A549 (cell line): Measurements from ENCODE around the gene GPR61. TPM values are rescaled to one million over a fixed set of nuclear protein-coding genes. Genes with fewer than 3 reads are reported as not detected.

Experiments
- ATAC-seq, 2 experiments: fragments of 200-7000 bp in 1 of 2; fragments of >200 bp in 1 of 2; cut with Nextera tagmentation in 1 of 2; cut with Tn5 transposase in 1 of 2; 3 replicates each; pipeline versions ENCODE4 v1.8.0 to v1.9.1; 2018 to 2020; ENCODE audit warnings: mild to moderate bottlenecking in 1 of 2, moderate library complexity in 1 of 2
- CTCF ChIA-PET: fragments of 300-600 bp; sonication (Branson Sonifier 250); formaldehyde crosslinking; extraction: SDS; loops from one replicate; lab custom pipeline; 2021; ENCODE audit warnings: antibody characterized with exemption, inconsistent platforms; lab: Yijun Ruan, JAX
- POLR2A ChIA-PET: fragments of 350-600 bp; formaldehyde crosslinking; extraction: SDS; loops from one replicate; lab custom pipeline; 2021; ENCODE audit warnings: antibody characterized with exemption, inconsistent platforms; lab: Yijun Ruan, JAX
- DNase-seq, 2 experiments: peaks; one replicate each; pipeline versions ENCODE4 v3.0.0 to v3.0.0-alpha.2; 2011 to 2016; ENCODE audit warnings: low read depth in 1 of 2, low spot score in 1 of 2
- FAIRE-seq: peaks from 2 replicates; lab custom pipeline; 2011; peaks lifted over from hg19 to GRCh38; lab: Jason Lieb, UNC
- H3K27ac ChIP-seq, 2 experiments: fragments of >200 bp; sonication (Bioruptor Twin); formaldehyde crosslinking; 3 replicates each; pipeline ENCODE4 v1.5.1; 2016 to 2017
- H3K4me1 ChIP-seq: fragments of >200 bp; sonication (Bioruptor Twin); formaldehyde crosslinking; 3 replicates; pipeline ENCODE4 v1.6.1; 2016
- H3K4me2 ChIP-seq: fragments of >200 bp; sonication (Bioruptor Twin); formaldehyde crosslinking; 3 replicates; pipeline ENCODE4 v1.6.1; 2016
- H3K4me3 ChIP-seq: fragments of >200 bp; sonication (Bioruptor Twin); formaldehyde crosslinking; 3 replicates; pipeline ENCODE4 v1.5.1; 2016
- H3K9me3 ChIP-seq: fragments of >200 bp; sonication (Bioruptor Twin); formaldehyde crosslinking; 3 replicates; pipeline ENCODE4 v1.6.1; 2016
- CBX8 ChIP-seq: fragments of 200-600 bp; sonication (generic); IDR thresholded peaks from 2 replicates; pipeline ENCODE4 v1.6.1; 2016
- E2F6 ChIP-seq: IDR thresholded peaks from 2 replicates; pipeline ENCODE4 v1.6.1; 2012; ENCODE audit warnings: low read depth, borderline replicate concordance
- GATA3 ChIP-seq: IDR thresholded peaks from 2 replicates; pipeline ENCODE4 v1.6.1; 2012; ENCODE audit warnings: borderline replicate concordance
- HDAC2 ChIP-seq: fragments of 200-600 bp; sonication (generic); IDR thresholded peaks from 2 replicates; pipeline ENCODE4 v1.6.1; 2016
- HES2 ChIP-seq: fragments of >200 bp; sonication (Bioruptor Twin); formaldehyde crosslinking; IDR thresholded peaks from 2 replicates; pipeline ENCODE4 v1.6.1; 2016
- HEYL ChIP-seq: fragments of 250-450 bp; sonication (Bioruptor Pico); IDR thresholded peaks from 2 replicates; pipeline ENCODE4 v1.8.0; 2021; ENCODE audit warnings: mild to moderate bottlenecking, moderate library complexity
- HMGXB4 ChIP-seq: fragments of 250-450 bp; sonication (Bioruptor Pico); IDR thresholded peaks from 2 replicates; pipeline ENCODE4 v1.5.0; 2021; ENCODE audit warnings: mild to moderate bottlenecking, moderate library complexity, borderline replicate concordance
- HOXB13 ChIP-seq: fragments of 250-450 bp; sonication (Bioruptor Pico); IDR thresholded peaks from 2 replicates; pipeline ENCODE4 v1.5.0; 2020; ENCODE audit warnings: low read depth, mild to moderate bottlenecking, moderate library complexity
- JUN ChIP-seq, 2 experiments: fragments of >200 bp; sonication (Bioruptor Twin); formaldehyde crosslinking; IDR thresholded peaks; 2 replicates in 1 of 2; 3 replicates in 1 of 2; pipeline ENCODE4 v1.6.1; 2016 to 2017
- MAFK ChIP-seq: fragments of 450-650 bp; IDR thresholded peaks from 2 replicates; pipeline ENCODE4 v1.6.1; 2014; ENCODE audit not compliant: partially characterized antibody
- MAX ChIP-seq: IDR thresholded peaks from 2 replicates; pipeline ENCODE4 v1.6.1; 2012
- MAZ ChIP-seq: fragments of 150-350 bp; IDR thresholded peaks from 2 replicates; pipeline ENCODE4 v1.6.1; 2014; ENCODE audit warnings: antibody characterized with exemption, low read depth, low read length, borderline replicate concordance
- PHF8 ChIP-seq: fragments of 200-600 bp; sonication (generic); IDR thresholded peaks from 2 replicates; pipeline ENCODE4 v1.6.1; 2016; ENCODE audit warnings: low read depth, mild to moderate bottlenecking, antibody characterized with exemption, moderate library complexity, borderline replicate concordance
- RAD21 ChIP-seq, 2 experiments: fragments of >200 bp in 1 of 2; sonication (Bioruptor Twin) in 1 of 2; formaldehyde crosslinking in 1 of 2; IDR thresholded peaks in 1 of 2; conservative IDR thresholded peaks in 1 of 2; 2 replicates in 1 of 2; 3 replicates in 1 of 2; pipeline ENCODE4 v1.6.1; 2012 to 2018; ENCODE audit warnings: inconsistent platforms in 1 of 2
- RCOR1 ChIP-seq: fragments of 150-350 bp; IDR thresholded peaks from 2 replicates; pipeline ENCODE4 v1.6.1; 2014; ENCODE audit warnings: antibody characterized with exemption, low read length, low read depth
- REST ChIP-seq: fragments of 200-600 bp; sonication (generic); IDR thresholded peaks from 2 replicates; pipeline ENCODE4 v1.6.1; 2016; ENCODE audit warnings: antibody characterized with exemption, mild to moderate bottlenecking, moderate library complexity
- SMC3 ChIP-seq: fragments of >200 bp; sonication (Bioruptor Twin); formaldehyde crosslinking; IDR thresholded peaks from 3 replicates; pipeline ENCODE4 v1.6.1; 2018; ENCODE audit warnings: inconsistent platforms
- TFCP2L1 ChIP-seq: fragments of 250-450 bp; sonication (Bioruptor Pico); IDR thresholded peaks from 2 replicates; pipeline ENCODE4 v1.5.0; 2021; ENCODE audit warnings: mild to moderate bottlenecking
- TP53 ChIP-seq: fragments of 250-450 bp; sonication (Bioruptor Pico); IDR thresholded peaks from 2 replicates; pipeline ENCODE4 v1.5.0; 2021; ENCODE audit warnings: mild to moderate bottlenecking, moderate library complexity
- WGBS: methylation state at CpG from one replicate; pipeline ENCODE4 v1.1.6; 2017; ENCODE audit errors: missing lambda C conversion rate; 5-methylcytosine and 5-hydroxymethylcytosine counted together
- polyA plus RNA-seq, 4 experiments: library from polyadenylated mRNA; depleted of rRNA in 3 of 4; stranded (reverse); fragments of >200 nt; fragmentation: RNase III in 1 of 4; extraction: RNeasy Plus Mini Kit Qiagen cat#74134 plus additional on column Dnase treatment in 1 of 4; gene quantifications; 2 replicates in 3 of 4; 3 replicates in 1 of 4; pipeline ENCODE4 v1.2.3, GENCODE V29; 2011 to 2017

Gene GPR61
- polyA plus RNA-seq, 2 of the 4 experiments (the other 2 are of a cell fraction) = 0.14 TPM; not detected in 1

- H3K27ac ChIP-seq = no peak overlapping the region
- FAIRE-seq = no peak
- H3K4me3 ChIP-seq = no peak overlapping the region
- WGBS = 90% methylated on average over 2 of the region's 3 CpGs
- ATAC-seq = no peak
- H3K4me2 ChIP-seq = no peak overlapping the region
- DNase-seq = no peak
- ChIA-PET POLR2A (no interaction called here), CTCF (interaction anchor here (1.4 to 21.4 kb wide), 6 partner anchors 8 to 233 kb away, joined by 3 to 749 read pairs (median 80); partner anchors contain the start of genes ATXN7L2 and CYB561D1)
- TF ChIP-seq HMGXB4 (CRISPR knock-in tag) (no peak), PHF8 (no peak), TP53 (CRISPR knock-in tag) (no peak), CBX8 (no peak), REST (no peak), TFCP2L1 (CRISPR knock-in tag) (no peak), MAX (no peak), RCOR1 (no peak), E2F6 (no peak), SMC3 (no peak), HES2 (no peak), HOXB13 (no peak), RAD21 (conservative IDR thresholded peaks at IDR 0.05 in 1 of 2, IDR thresholded peaks at IDR 0.05 in 1 of 2) (no peak), HEYL (CRISPR knock-in tag) (no peak), MAFK (no peak), GATA3 (no peak), JUN (IDR thresholded peaks at IDR 0.05) (no peak)
- no peaks in the 10 kb centered on the region for H3K9me3 ChIP-seq
- no peaks in the 10 kb centered on the region for H3K4me1 ChIP-seq
These were observed 1.4 kb downstream of the GPR61 start for GRCh38 chr1:109541102-109541501.

- ATAC-seq (no peak), DNase-seq (no peak), FAIRE-seq (no peak)
- H3K4me3 ChIP-seq = no peak overlapping the region
- H3K9me3 ChIP-seq = no peaks in the 10 kb centered on the region
- POLR2A ChIA-PET = no interaction called here
- no peak for TF ChIP-seq TFCP2L1 (CRISPR knock-in tag)
- TF ChIP-seq CBX8 = no peak
- no peak for TF ChIP-seq HDAC2
- no peak for TF ChIP-seq MAZ
- TF ChIP-seq, all 56 proteins: peak for 0
- WGBS = 86% methylated on average over 6 of the region's 10 CpGs
- Histone ChIP-seq H3K27ac (no peak overlapping the region), H3K4me2 (no peak overlapping the region), H3K4me1 (peaks cover 12% of the 10 kb centered on the region)
- CTCF ChIA-PET = interaction anchor here (0.9 to 21.4 kb wide), 6 partner anchors 10 to 232 kb away, joined by 5 to 749 read pairs (median 80); partner anchors contain the start of genes ATXN7L2 and CYB561D1
These were observed 3.0 kb downstream of the GPR61 start for GRCh38 chr1:109542657-109543056.
